Activated CD4-positive, CD25-positive, alpha-beta regulatory T cell treated with anti-CD3 and anti-CD28 coated beads, Interleukin-2, amount 50 U/mL, for 16 hours (primary cell): Measurements from ENCODE around the gene TMEM221.
"Not testable (repeated sequence)": the region's sequence is repeated elsewhere in the genome, so short reads cannot be mapped to it uniquely, and the experiment has no call there.

Source experiments
- DNase-seq: peaks from one replicate; pipeline ENCODE4 v3.0.0-alpha.2; 2020; ENCODE audit warnings: low read depth, low spot score

TMEM221 gene

DNA sequence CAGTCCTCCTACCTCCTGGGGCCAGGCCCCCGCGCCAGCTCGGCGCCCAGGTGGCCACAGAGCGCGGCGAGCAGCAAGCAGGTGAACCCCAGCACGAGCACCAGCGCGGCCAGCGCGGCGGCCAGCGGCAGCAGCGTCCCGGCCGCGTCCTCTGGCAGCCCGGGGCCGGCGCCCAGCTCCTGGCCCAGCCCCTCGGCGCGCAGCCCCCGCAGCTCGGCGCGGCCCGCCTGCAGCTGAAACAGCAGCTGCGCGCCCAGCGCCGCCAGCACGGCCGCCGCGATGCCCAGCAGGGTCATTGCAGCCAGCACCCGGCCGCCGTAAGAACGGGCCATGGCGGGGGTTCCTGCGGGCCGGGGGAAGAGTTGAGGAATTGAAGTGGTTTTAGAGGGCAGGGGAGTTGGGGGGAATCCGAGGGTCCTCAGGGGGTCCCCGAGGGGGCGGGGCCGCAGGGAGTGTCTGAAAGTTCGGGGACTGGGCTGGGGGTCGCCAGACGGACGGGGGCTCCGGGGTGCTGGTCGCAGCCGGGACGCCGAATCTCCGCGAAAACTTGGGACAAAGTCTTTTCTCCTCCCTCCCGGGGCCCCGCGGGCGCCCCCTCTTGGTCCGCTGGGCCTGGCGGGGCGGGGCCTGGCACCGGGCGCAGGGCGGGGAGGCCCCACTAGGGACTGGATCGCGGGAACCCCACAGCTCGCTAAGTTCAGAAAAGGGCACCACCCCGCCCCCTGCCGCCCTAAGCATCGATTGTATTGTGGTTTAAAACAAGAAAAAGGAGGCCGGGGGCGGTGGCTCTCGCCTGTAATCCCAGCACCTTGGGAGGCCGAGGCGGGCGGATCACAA lies at the start of gene TMEM221:
Gene TMEM221, minus strand, starts transcription at position 538 of the 837 bp plus-strand sequence. Its CDS starts 206 bp downstream, at position 332.
- DNase-seq, result no peak

DNA sequence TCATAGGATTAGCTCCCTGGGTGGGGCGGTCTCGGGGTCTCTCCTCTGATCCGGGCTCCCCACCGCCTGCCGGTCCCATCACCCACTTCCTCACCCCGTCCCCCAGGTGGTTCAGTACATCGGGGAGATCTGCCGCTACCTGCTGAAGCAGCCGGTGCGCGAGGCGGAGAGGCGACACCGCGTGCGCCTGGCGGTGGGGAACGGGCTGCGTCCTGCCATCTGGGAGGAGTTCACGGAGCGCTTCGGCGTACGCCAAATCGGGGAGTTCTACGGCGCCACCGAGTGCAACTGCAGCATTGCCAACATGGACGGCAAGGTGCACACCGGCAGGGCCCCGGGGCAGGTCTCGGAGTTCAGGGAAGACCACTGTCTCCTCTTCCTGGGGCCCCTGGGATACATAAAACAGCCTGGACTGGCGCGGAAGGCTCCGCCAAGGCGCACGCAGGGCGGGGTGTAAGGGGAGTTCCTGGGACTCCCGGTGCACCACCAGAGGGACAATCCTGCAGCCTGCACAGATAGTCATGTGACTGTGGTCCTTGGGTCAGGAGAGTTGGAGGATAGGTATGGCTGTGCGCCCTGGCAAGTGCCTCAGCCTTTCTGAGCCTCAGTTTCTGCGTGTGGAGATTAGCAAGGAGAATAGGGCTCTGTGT lies 48.8 kb upstream of the TMEM221 start:
- no peak for DNase-seq

DNA sequence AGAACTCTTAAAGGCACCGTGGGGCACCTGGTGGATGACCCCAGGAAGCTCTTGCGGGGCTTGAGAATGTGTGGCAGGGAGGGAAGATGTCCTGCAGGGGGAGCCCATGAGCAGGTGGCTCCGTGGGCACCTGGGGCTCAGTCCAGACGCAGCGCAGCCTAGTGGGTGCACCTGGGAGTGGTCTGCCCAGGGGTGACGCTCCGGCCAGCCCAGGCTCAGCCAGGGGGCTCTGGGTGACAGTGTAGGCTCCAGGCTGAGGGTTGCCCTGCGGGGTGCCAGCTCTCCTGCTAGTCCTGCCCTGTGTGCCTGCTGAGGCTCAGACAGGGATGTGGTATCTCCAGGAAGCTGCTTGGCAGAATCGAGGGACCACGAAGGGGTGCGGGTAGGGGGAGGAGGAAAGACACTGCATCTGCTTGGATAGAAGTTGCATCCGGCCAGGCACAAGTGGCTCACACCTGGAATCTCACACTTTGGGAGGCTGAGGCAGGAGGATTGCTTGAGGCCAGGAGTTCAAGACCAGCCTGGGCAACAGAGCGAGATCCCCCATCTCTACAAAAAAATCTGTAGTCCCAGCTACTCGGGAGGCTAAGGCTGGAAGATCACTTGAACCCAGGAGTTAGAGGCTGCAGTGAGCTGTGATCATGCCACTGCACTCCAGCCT lies 48.0 kb upstream of the TMEM221 start:
- peak; percentile 62 for DNase-seq

DNA sequence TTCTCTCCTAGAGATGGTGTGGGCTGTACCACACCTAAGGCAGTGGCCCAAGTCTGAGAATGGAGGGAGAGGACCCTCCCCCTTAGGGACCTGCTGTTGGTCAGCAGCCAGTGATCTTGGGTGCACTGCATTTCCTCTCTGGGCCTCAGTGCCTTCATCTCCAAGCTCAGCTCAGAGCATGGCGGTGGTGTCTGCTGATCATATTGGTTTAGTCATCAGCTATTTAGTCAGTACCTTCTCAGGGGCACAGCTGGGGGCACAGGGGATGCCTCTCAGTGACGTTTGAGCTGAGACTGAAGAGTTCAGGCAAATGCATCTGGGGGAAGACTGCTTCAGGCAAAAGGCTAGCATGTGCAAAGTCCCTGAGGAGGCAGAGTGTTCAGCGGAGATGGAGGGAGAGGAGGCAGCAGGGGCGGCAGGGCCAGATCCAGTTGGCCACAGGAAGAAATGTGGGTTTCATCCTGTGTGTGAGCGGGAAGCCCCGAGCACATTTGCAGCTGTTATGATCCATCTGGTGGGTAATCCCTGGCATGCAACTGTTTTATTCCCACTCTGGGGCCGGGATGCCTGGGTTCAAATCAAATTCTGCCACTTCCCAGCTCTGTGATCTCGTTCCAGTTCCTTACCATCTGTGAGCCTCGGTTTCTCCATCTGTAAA lies 47.3 kb upstream of the TMEM221 start:
- no peak for DNase-seq

DNA sequence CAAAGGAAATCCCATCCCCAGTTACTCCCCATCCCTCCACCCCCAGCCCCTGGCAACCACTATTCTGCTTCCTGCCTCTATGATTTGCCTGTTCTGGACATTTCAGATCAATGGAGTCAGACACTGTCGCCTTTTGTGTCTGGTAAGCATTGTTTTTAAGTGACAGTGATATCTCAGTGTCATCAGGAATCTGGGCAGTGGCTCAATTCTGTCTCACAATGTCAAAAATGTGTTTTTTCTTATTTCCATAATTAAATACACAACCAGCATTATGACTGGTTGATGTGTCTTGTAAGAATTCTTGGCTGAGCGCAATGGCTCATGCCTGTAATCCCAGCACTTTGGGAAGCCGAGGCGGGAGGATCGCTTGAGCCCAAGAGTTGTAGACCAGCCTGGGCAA lies 42.8 kb upstream of the TMEM221 start:
- no peak for DNase-seq

DNA sequence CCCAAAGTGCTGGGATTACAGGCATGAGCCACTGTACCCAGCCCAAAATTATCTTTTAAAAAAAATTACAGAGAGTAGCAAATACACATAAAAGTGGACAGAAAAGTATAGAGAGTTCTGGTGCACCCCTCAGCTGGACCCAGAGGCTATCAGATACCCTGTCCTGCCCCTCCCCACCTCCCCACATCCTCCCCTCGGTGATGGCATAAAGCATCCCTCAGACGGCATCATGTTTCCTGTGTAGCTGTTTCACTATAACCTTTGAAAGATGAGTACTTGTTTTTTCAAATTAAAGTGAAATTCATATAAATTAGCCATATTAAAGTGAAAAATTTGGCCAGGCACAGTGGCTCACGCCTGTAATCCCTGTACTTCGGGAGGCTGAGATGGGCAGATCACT lies 41.9 kb upstream of the TMEM221 start:
- DNase-seq, result no peak

DNA sequence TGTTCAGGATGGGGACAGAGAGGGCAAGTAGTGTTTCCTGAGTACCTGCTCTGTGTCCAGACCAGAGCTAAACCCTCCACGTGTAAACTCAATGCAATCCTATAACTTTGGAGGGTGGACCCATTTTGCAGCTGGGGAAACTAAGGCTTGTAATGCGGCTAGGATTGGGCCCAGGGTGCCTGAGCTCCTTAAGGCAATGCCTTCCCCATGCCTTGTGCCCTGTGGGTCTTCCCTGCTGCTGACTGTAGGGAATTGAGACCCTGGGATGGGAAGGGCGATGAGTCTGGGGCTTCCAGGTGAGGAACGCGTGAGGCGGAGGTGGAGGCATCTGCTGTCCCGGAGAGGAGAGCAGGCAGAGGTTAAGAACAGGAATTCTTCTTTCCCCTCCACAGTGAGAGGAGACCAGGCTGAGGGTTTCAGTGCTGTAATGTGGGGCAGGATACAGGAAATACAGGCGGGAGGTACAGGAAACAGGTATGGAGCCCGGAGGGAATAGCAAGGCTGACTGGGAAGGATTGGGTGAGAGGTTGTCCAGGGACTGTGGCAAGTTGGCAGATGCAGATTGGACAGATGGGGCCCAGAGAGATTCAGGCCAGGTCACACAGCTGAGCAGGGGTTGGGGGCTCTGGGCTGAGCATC lies 41.0 kb upstream of the TMEM221 start:
- DNase-seq, result no peak

DNA sequence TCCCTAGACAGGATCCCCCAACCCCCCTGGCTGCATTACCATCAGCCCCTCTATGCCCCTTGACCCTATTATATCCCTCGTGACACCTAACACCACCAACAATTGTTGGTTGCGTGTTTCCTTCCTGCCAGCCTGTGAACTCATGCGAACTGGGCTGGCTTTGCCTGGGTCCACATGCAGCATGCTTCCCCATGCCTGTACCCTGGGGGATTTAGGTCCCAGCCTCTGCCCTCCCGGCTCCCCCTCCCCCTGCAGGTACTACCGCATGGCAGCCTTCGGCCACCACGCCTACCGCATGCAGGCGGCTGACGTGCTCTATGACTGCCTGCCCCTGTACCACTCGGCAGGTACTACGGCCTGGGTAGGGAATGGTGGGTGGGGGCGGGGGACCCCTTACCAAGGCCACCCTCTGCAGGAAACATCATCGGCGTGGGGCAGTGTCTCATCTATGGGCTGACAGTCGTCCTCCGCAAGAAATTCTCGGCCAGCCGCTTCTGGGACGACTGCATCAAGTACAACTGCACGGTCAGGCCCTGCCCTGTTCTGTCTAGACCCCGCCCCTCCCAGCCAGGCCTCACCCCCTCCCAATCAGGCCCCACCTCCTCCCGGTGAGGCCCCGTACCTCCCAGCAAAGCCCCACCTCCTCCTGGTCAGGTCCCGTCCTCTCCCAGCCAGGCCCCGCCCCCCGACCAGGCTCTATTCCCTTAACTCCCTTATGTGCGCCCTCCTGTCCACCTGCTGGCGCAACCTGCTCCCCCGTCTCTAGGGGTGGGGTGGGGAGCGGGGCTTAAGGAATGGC lies 40.3 kb upstream of the TMEM221 start:
- peak; percentile 39 for DNase-seq

DNA sequence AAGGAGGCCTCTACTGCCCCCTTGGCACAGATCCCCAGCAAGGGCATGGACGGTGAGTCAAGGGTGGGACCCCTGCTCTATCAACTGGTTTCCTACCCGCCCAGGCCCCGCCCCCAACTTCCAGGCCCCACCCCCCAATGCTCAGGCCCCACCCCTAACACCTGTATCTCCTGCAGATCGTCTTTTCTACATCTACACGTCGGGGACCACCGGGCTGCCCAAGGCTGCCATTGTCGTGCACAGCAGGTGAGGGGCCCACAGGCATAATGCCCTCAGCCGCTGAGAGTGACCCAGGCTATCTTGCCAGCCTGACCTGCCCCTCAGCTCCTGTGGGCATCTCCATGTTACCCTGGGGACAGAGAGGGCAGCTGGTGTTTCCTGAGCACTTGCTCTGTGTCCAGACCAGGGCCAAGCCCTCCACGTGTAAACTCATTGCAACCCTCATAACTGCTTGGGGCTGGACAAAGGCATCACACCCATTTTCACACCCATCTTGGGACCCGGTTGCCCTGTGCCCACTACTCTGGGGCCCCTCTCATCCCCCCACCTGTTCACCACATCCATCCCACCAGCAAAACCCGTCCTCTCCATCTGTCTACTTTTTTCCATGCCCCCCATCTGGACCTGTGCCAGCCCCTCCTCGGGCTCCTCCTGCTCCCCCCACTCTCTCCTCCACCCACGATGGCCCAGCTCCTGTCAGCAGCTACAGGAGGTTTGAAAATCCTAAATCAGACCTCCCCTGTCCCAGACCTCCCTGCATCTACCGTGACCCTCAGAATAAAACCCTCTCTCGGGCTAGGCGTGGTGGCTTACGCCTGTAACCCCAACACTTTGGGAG lies 39.0 kb upstream of the TMEM221 start:
- DNase-seq, result no peak

DNA sequence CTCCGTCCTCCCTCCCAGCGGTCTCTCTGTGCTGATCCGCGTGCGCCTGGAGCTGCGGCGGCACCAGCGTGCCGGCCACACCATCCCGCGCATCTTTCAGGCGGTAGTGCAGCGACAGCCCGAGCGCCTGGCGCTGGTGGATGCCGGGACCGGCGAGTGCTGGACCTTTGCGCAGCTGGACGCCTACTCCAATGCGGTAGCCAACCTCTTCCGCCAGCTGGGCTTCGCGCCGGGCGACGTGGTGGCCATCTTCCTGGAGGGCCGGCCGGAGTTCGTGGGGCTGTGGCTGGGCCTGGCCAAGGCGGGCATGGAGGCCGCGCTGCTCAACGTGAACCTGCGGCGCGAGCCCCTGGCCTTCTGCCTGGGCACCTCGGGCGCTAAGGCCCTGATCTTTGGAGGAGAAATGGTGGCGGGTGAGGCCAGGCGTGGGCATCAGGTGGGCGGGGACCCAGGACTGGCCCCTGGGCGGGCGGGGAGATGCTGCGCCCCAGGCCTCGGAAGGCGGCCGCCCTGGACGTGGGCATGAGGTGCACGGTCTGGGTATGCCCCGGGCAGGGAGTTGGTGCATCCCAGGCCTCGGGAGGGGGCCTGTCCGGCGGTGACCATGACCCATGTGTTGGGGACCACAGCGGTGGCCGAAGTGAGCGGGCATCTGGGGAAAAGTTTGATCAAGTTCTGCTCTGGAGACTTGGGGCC lies 38.2 kb upstream of the TMEM221 start:
- no peak for DNase-seq

DNA sequence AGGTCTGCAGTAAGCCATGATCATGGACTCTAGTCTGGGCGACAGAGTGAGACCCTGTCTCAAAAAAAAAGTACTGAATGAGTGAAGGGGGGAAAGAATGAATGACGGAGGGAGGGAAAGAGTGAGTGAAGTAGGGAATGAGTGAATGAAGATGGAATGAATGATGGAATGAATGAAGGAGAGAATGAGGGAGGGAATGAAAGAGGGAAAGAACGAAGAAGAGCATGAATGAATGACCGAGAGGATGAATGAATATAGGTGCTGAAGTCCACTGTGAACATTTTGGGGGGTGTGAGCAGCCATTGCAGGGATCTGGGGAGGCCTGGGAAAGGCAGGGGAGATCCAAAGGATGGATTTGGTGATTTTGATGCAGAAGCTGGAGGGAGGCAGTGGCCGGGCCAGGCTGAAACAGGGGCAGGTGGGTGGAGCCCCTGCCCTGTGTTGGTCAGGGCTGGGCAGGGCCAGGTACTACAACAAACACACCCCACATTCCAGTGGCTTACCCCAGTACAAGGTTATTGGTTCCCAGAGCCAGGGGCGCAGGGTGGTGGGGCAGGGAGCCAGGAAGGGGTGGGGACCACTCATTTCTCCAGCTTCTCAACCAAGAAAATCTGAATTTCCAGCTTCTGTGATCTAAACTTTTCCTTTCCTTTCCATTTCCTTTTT lies 36.2 kb upstream of the TMEM221 start:
- DNase-seq, result no peak

DNA sequence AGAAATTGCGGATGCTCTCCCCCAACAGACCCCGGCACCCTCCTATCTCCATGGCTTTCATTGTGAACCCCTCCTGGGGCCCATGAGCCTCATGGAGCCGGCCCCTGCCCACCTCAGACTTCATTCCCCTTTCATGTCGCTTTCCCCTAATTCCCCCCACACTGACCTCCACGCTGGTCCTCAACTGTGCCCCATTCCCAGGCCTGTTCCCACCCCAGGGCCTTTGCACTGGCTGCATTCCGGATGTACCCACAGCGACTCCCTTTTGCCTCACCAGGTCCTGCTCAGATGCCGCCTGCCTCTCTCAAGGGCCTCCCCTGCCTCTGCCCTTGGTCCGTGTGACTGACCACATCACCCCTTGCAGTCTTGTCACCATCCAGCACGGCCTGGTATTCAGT lies 35.1 kb upstream of the TMEM221 start:
- DNase-seq, result no peak

DNA sequence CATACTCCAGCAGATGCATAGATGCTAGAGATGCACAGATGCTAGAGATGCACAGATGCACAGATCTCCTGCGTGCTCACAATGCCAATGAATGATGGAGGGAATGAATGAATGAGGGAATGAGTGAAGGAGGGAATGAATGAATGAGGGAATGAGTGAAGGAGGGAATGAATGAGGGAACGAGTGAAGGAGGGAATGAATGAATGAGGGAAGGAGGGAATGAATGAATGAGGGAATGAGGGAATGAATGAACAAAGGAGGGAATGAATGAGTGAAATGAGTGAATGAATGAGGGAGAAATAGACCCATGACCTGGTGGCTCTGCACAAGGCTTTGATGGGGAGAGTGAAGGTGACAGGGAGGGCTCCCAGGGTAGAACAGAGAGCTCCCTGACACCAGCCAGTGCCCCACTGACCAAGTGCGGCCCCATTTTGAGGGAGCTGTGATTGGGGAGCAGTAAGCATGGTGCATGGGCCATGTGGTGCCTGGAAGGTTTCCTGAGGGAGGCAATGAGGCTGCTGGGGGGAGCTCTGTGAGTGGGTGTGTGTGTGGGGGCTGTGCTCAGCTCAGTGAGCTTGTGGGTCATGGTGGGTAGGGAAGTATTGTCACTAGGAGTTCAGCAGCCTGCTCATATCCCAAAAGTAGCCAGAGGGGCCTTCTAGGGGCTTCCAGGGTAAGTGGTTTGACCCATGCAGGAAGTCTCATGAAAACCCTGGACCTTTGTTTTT lies 34.6 kb upstream of the TMEM221 start:
- DNase-seq, result no peak

DNA sequence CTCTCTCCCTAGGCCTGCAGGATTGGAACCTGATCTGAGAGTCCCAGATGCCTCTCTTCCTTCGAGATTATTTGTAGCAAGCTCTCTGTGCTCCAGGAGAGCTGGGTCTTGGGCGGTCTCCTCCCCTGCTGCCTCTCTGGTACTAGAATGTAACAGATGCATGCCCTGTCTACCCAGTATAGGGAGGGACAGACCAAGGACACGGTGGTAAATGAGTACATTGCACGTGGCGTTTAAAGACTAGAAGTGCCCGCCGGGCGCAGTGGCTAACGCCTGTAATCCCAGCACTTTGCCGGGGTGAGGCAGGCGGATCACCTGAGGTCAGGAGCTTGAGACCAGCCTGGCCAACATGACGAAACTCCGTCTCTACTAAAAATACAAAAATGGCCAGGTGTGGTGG lies 33.5 kb upstream of the TMEM221 start:
- no peak for DNase-seq

DNA sequence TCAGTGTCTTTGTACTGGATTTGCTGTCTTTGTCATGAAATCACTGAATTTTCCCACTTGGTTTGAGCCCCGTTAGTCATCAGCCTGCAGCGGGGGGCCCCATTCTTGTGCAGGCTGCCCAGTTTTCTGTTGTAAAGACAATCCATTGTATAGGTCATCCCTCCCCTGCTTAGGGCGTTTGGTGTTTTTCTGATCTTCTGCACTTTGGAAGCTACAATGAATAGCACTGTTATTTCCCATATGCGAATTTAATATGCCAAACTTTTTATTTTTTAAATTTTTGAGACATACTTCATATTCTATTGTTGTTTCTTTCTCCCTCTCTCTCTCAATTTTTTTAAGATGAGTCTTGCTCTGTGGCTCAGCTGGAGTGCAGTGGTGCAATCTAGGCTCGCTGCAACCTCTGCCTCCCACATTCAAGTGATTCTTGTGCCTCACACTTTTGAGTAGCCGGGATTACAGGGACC lies 30.9 kb upstream of the TMEM221 start:
- no peak for DNase-seq

DNA sequence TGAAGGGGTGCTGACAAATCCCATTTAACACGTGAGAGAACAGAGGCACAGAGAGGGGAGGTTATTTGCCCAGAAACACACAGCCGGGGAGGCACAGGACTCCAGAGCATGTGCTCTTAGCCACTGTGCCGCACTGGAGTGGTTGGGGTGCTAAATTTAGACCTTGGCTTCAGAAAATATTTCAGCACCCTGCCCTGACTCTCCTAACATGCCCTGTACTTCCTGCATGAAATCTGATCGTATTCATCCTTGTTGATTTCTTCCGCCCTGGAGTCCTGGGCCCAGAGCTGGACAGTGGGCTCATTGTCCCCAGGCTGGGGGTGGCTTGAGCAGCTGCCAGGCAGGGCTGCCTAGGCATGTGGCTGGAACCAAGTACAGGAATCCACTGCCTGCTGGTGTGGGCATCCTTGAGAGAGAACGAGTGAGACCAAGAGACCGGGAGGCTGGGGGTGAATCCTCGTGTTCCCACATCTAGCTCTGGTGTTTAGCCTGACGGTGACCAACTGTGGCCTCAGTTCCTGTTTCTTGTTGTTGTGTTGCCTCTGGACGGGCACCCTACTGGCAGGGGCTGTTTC lies 27.2 kb upstream of the TMEM221 start:
- DNase-seq, result no peak

DNA sequence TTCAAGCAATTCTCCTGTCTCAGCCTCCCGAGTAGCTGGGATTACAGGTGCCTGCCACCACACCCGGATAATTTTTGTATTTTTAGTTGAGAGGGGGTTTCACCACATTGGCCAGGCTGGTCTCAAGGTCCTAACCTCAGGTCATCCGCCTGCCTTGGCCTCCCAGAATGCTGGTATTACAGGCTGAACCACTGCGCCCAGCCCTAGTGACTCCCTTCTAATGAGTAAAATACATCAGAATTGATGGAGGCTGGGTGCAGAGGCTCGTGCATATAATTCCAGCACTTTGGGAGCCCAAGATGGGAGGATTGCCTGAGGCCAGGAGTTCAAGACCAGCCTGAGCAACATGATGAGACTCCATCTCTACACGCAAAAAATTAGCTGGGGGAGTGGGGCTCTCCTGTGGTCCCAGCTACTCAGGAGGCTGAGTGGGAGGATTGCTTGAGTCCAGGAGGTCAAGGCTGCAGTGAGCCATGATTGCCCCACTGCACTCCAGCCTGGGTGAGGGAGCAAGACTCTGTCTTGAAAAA lies 26.6 kb upstream of the TMEM221 start:
- DNase-seq, result not testable (repeated sequence)
